GM12872 (cell line): ENCODE measurements around the gene NSD1.

ENCODE experiments used
- CTCF ChIP-seq: IDR thresholded peaks from 3 replicates; pipeline ENCODE4 v1.5.1; 2011; ENCODE audit warnings: low read depth, mild to moderate bottlenecking, low read length, moderate library complexity; ENCODE audit not compliant: insufficient read depth

The NSD1 gene

GRCh38 chr5:177338251-177339106, 204.9 kb downstream of the NSD1 start:
- TF ChIP-seq CTCF, result no peak

GRCh38 chr5:177339107-177339638, 205.6 kb downstream of the NSD1 start:
- TF ChIP-seq CTCF, result no peak

GRCh38 chr5:177343777-177344176, 210.2 kb downstream of the NSD1 start:
- TF ChIP-seq CTCF, result no peak

GRCh38 chr5:177344891-177345290, 211.3 kb downstream of the NSD1 start:
- no peak for TF ChIP-seq CTCF

- TF ChIP-seq CTCF, result no peak
Observed at GRCh38 chr5:177346820-177347219, 213.2 kb downstream of the NSD1 start.

GRCh38 chr5:177347699-177348098, 214.1 kb downstream of the NSD1 start:
- TF ChIP-seq CTCF, result no peak

GRCh38 chr5:177349362-177349647, 215.7 kb downstream of the NSD1 start:
- TF ChIP-seq CTCF, result no peak
